ENCODE results near the gene MAPK9.

The MAPK9 gene

DNA sequence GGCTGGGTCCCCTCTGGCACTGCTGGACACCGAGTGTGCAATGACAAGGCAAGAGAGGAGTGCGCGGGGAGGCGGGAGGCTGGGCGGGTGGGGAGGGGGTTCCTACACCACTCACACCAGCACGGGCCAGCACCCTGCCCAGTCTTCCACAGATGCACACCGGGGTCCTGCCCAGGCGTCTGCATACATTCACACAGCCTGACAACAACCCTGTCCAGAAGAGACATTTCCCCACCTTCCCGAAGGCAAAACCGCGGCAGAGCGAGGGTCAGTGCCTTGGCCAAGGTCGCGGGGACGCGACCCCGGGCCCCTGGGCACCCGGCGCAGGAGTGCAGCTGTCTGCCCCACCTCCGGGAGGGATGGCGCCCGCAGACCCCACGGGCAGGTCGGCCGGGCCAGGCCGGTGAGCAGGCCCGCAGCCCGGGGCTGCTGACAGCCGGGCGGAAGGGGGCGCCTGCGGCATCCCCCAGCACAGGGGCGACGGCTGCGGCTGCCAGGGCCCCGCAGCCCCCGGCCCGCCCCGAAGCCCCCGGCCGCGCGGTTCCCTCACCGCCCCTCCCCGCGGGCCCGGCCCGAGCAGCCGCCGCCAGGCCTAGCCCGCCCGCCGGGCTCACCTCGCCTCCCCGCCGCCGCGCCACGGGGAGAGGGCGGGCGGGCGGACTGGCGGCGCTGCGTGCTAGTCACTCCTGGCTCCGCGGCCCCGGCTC is 496 bp downstream of the MAPK9 start:
- H3K4me3 ChIP-seq (ENCODE audit: low read depth, low read length), result peak overlapping the region; percentile 87
- H2BK5ac ChIP-seq (ENCODE audit: low read depth, low read length, poor library complexity), result peak overlapping the region; percentile 7
- peak overlapping the region; percentile 46 for H3K18ac ChIP-seq (ENCODE audit: low read length)
- peaks cover 6 to 23% of the 10 kb centered on the region in 2 experiments for H3K4me1 ChIP-seq (ENCODE audit: control insufficient read depth in 1 of 2, insufficient read depth in 2 of 2, low read length in 2 of 2)
- H2AK5ac ChIP-seq (ENCODE audit: low read length), result no peak overlapping the region
- peak; percentile 54 to 59 for DNase-seq
- H3K27ac ChIP-seq (ENCODE audit: low read depth, low read length), result peak overlapping the region; percentile 50
- peak overlapping the region; percentile 97 for H3K4me2 ChIP-seq (ENCODE audit: low read length)
- no peak overlapping the region for H3K23ac ChIP-seq (ENCODE audit: low read length)
- no peaks in the 10 kb centered on the region for H3K27me3 ChIP-seq (ENCODE audit: insufficient read depth, low read length)
- H4K8ac ChIP-seq (ENCODE audit: low read depth, low read length), result peak overlapping the region; percentile 1
- H3K9me3 ChIP-seq (ENCODE audit: insufficient read depth, low read depth, low read length), result no peaks in the 10 kb centered on the region
- H3K36me3 ChIP-seq (ENCODE audit: control insufficient read depth in 1 of 2, insufficient read depth in 2 of 2, low read length in 2 of 2), result peaks cover 3% of the 10 kb centered on the region in 2 experiments
- H4K12ac ChIP-seq (ENCODE audit: low read depth, low read length), result peak overlapping the region; percentile 5
- H3K79me2 ChIP-seq (ENCODE audit: control insufficient read depth, insufficient read depth, low read length, poor library complexity), result peaks cover 13% of the 10 kb centered on the region
- peak overlapping the region; percentile 85 for H3K9ac ChIP-seq (ENCODE audit: low read length)
- peak overlapping the region; percentile 5 for H4K91ac ChIP-seq (ENCODE audit: low read depth, low read length)
- H3K14ac ChIP-seq (ENCODE audit: low read length), result no peak overlapping the region
- no peak overlapping the region for H2AFZ ChIP-seq (ENCODE audit: insufficient read depth, low read length, poor library complexity)
- H2BK120ac ChIP-seq (ENCODE audit: insufficient read depth, low read length, poor library complexity), result no peak overlapping the region
- H2BK12ac ChIP-seq (ENCODE audit: low read length), result no peak overlapping the region
- no CpG with 5 or more reads among the region's 68 CpGs for WGBS (ENCODE audit: extremely low coverage, insufficient coverage, insufficient read length)
- H3K4ac ChIP-seq (ENCODE audit: low read depth, low read length), result peak overlapping the region; percentile 60
- H3K79me1 ChIP-seq (ENCODE audit: low read length), result peaks cover 9% of the 10 kb centered on the region

DNA sequence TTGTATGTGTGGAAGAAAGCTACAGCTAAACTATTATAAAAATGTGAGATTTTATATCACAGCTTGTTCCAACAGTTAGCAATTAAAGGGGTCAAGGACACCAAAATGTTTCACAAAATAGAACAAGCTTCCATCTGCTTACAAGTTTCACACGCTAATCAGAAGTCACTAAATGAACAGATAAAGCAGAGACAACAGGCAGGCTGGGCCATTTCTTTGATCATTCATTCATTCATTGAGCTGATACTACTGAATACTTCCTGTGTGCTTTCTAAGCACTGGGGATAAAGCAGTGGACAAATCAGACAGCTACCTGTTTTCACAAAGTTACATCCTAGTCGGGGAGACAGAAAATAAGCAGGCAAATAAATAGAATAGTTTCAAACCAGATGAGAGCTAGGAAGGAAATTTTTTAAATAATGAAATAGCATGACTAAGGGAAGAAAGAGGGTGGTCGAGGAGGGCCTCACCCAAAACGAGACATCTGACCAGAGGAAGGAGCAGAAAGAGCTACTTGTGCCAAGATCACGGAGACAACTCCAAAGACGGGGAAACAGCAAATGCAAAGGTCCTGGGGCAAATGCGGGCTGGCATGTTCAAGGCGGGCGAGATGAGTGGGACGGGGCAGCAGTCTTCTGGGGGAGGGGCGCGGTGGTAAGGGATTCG is 1.2 kb downstream of the MAPK9 start:
- Histone ChIP-seq H3K18ac (ENCODE audit: low read length) (peak overlapping the region; percentile 46), H2BK120ac (ENCODE audit: insufficient read depth, low read length, poor library complexity) (no peak overlapping the region), H3K4me1 (ENCODE audit: control insufficient read depth in 1 of 2, insufficient read depth in 2 of 2, low read length in 2 of 2) (peaks cover 6 to 23% of the 10 kb centered on the region in 2 experiments), H2BK12ac (ENCODE audit: low read length) (no peak overlapping the region), H3K14ac (ENCODE audit: low read length) (no peak overlapping the region), H3K23ac (ENCODE audit: low read length) (no peak overlapping the region), H3K9ac (ENCODE audit: low read length) (no peak overlapping the region), H2AK5ac (ENCODE audit: low read length) (no peak overlapping the region), H3K79me1 (ENCODE audit: low read length) (peaks cover 9% of the 10 kb centered on the region), H2AFZ (ENCODE audit: insufficient read depth, low read length, poor library complexity) (no peak overlapping the region), H4K8ac (ENCODE audit: low read depth, low read length) (no peak overlapping the region), H3K27me3 (ENCODE audit: insufficient read depth, low read length) (no peaks in the 10 kb centered on the region), H3K9me3 (ENCODE audit: insufficient read depth, low read depth, low read length) (no peaks in the 10 kb centered on the region), H3K4me2 (ENCODE audit: low read length) (peak overlapping the region; percentile 97), H3K4ac (ENCODE audit: low read depth, low read length) (peak overlapping the region; percentile 60), H3K27ac (ENCODE audit: low read depth, low read length) (no peak overlapping the region), H3K36me3 (ENCODE audit: control insufficient read depth in 1 of 2, insufficient read depth in 2 of 2, low read length in 2 of 2) (peaks cover 3 to 4% of the 10 kb centered on the region in 2 experiments), H2BK5ac (ENCODE audit: low read depth, low read length, poor library complexity) (no peak overlapping the region), H4K12ac (ENCODE audit: low read depth, low read length) (no peak overlapping the region), H3K4me3 (ENCODE audit: low read depth, low read length) (peak overlapping the region; percentile 87), H3K79me2 (ENCODE audit: control insufficient read depth, insufficient read depth, low read length, poor library complexity) (peaks cover 13% of the 10 kb centered on the region), H4K91ac (ENCODE audit: low read depth, low read length) (no peak overlapping the region)
- peak; percentile 37 to 47 for DNase-seq
- WGBS (ENCODE audit: extremely low coverage, insufficient coverage, insufficient read length), result no CpG with 5 or more reads among the region's 13 CpGs

DNA sequence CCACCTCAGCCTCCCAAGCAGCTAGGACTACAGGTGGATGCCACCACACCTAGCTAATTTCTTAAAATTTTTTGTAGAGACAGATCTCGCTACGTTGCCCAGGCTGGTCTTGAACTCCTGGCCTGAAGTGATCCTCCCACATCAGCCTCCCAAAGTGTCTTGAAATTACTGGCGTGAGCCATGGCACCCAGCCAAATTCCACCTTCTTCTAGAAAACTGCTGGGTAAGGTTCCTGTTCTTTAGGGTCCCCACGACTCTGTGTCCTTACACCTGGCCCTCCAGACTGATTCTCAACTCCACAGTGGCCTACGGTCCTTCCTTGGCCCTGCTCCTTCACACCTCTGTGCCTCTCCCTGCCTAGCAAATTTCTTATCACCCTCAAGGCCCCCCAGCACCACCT is 1.9 kb downstream of the MAPK9 start:
- no peak overlapping the region for H3K14ac ChIP-seq (ENCODE audit: low read length)
- H3K27ac ChIP-seq (ENCODE audit: low read depth, low read length), result no peak overlapping the region
- H3K23ac ChIP-seq (ENCODE audit: low read length), result no peak overlapping the region
- H2BK120ac ChIP-seq (ENCODE audit: insufficient read depth, low read length, poor library complexity), result no peak overlapping the region
- H2BK5ac ChIP-seq (ENCODE audit: low read depth, low read length, poor library complexity), result no peak overlapping the region
- H2BK12ac ChIP-seq (ENCODE audit: low read length), result no peak overlapping the region
- H3K4me3 ChIP-seq (ENCODE audit: low read depth, low read length), result no peak overlapping the region
- H4K8ac ChIP-seq (ENCODE audit: low read depth, low read length), result no peak overlapping the region
- no peak overlapping the region for H3K4me2 ChIP-seq (ENCODE audit: low read length)
- H3K18ac ChIP-seq (ENCODE audit: low read length), result no peak overlapping the region
- peaks cover 3 to 4% of the 10 kb centered on the region in 2 experiments for H3K36me3 ChIP-seq (ENCODE audit: control insufficient read depth in 1 of 2, insufficient read depth in 2 of 2, low read length in 2 of 2)
- no peak for DNase-seq
- no peak overlapping the region for H4K12ac ChIP-seq (ENCODE audit: low read depth, low read length)
- no peak overlapping the region for H2AFZ ChIP-seq (ENCODE audit: insufficient read depth, low read length, poor library complexity)
- no peak overlapping the region for H4K91ac ChIP-seq (ENCODE audit: low read depth, low read length)
- H3K4ac ChIP-seq (ENCODE audit: low read depth, low read length), result no peak overlapping the region
- no peaks in the 10 kb centered on the region for H3K27me3 ChIP-seq (ENCODE audit: insufficient read depth, low read length)
- no peaks in the 10 kb centered on the region for H3K9me3 ChIP-seq (ENCODE audit: insufficient read depth, low read depth, low read length)
- H3K79me2 ChIP-seq (ENCODE audit: control insufficient read depth, insufficient read depth, low read length, poor library complexity), result peaks cover 13% of the 10 kb centered on the region
- no CpG with 5 or more reads among the region's 5 CpGs for WGBS (ENCODE audit: extremely low coverage, insufficient coverage, insufficient read length)
- H3K4me1 ChIP-seq (ENCODE audit: control insufficient read depth in 1 of 2, insufficient read depth in 2 of 2, low read length in 2 of 2), result peaks cover 6 to 23% of the 10 kb centered on the region in 2 experiments
- peaks cover 9% of the 10 kb centered on the region for H3K79me1 ChIP-seq (ENCODE audit: low read length)
- no peak overlapping the region for H3K9ac ChIP-seq (ENCODE audit: low read length)
- H2AK5ac ChIP-seq (ENCODE audit: low read length), result no peak overlapping the region

DNA sequence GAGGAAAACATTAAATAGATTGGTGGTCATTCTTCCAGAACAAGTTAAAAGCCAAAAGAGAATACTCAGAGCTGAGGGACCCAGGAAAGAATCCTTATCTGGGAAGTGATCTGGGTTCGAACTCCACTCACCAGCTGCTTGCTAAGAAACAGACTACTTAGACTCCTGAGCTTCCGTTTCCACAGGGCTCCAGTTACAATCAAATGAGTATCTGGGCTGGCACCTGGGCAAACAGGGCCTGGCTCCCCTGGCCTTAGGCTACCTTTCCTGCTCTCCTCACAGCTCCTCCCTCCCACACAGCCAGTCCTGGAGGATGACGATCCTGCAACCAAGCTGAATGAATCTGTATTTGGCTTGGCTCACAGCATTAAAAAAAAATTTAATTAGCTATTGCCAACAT is 2.5 kb downstream of the MAPK9 start:
- H3K4me3 ChIP-seq (ENCODE audit: low read depth, low read length), result no peak overlapping the region
- no peak overlapping the region for H3K4ac ChIP-seq (ENCODE audit: low read depth, low read length)

More for the DNA sequence above, 2.5 kb downstream of the MAPK9 start:
- no peaks in the 10 kb centered on the region for H3K9me3 ChIP-seq (ENCODE audit: insufficient read depth, low read depth, low read length)
- no peak overlapping the region for H4K91ac ChIP-seq (ENCODE audit: low read depth, low read length)
- H2BK5ac ChIP-seq (ENCODE audit: low read depth, low read length, poor library complexity), result no peak overlapping the region
- no peak overlapping the region for H2BK120ac ChIP-seq (ENCODE audit: insufficient read depth, low read length, poor library complexity)
- H3K36me3 ChIP-seq (ENCODE audit: control insufficient read depth in 1 of 2, insufficient read depth in 2 of 2, low read length in 2 of 2), result peaks cover 3 to 4% of the 10 kb centered on the region in 2 experiments
- no peak overlapping the region for H3K18ac ChIP-seq (ENCODE audit: low read length)
- H2AK5ac ChIP-seq (ENCODE audit: low read length), result no peak overlapping the region
- no peak overlapping the region for H3K14ac ChIP-seq (ENCODE audit: low read length)
- H3K23ac ChIP-seq (ENCODE audit: low read length), result no peak overlapping the region
- no peak for DNase-seq
- no peaks in the 10 kb centered on the region for H3K27me3 ChIP-seq (ENCODE audit: insufficient read depth, low read length)
- H2AFZ ChIP-seq (ENCODE audit: insufficient read depth, low read length, poor library complexity), result no peak overlapping the region
- H2BK12ac ChIP-seq (ENCODE audit: low read length), result no peak overlapping the region
- H4K12ac ChIP-seq (ENCODE audit: low read depth, low read length), result no peak overlapping the region
- no peak overlapping the region for H3K9ac ChIP-seq (ENCODE audit: low read length)
- no peak overlapping the region for H3K4me2 ChIP-seq (ENCODE audit: low read length)
- no peak overlapping the region for H4K8ac ChIP-seq (ENCODE audit: low read depth, low read length)
- H3K4me1 ChIP-seq (ENCODE audit: control insufficient read depth in 1 of 2, insufficient read depth in 2 of 2, low read length in 2 of 2), result peaks cover 6 to 23% of the 10 kb centered on the region in 2 experiments
- no peak overlapping the region for H3K27ac ChIP-seq (ENCODE audit: low read depth, low read length)
- H3K79me1 ChIP-seq (ENCODE audit: low read length), result peaks cover 9% of the 10 kb centered on the region
- peaks cover 13% of the 10 kb centered on the region for H3K79me2 ChIP-seq (ENCODE audit: control insufficient read depth, insufficient read depth, low read length, poor library complexity)
- WGBS (ENCODE audit: extremely low coverage, insufficient coverage, insufficient read length), result no CpG with 5 or more reads among the region's 3 CpGs

Data from trophoblast cell (in vitro differentiated cells and primary cell).